Panc1 (cell line): ENCODE data around the gene RAP1GDS1. TPM values are rescaled to one million over a fixed set of nuclear protein-coding genes. Genes with fewer than 3 reads are reported as not detected.

ENCODE experiments used
- ATAC-seq: fragments of 200-7000 bp; cut with Tn5 transposase; 2 replicates; pipeline ENCODE4 v1.9.1; 2020; ENCODE audit warnings: mild to moderate bottlenecking, moderate library complexity
- BruUV-seq: library from RNA; stranded (reverse); fragments of 400-500 nt; replicated peaks from 2 replicates; lab custom pipeline; 2021; lab: Mats Ljungman, UMichigan
- CTCF ChIA-PET: fragments of 300-600 bp; sonication (Branson Sonifier 250); formaldehyde crosslinking; loops from one replicate; lab custom pipeline; 2022; ENCODE audit warnings: antibody characterized with exemption; lab: Charles Lee
- POLR2A ChIA-PET: fragments of 300-600 bp; sonication (Branson Sonifier 250); formaldehyde crosslinking; loops from one replicate; lab custom pipeline; 2022; ENCODE audit warnings: antibody characterized with exemption; lab: Charles Lee
- DNase-seq: peaks from one replicate; pipeline ENCODE4 v3.0.0-alpha.2; 2010; ENCODE audit warnings: low read depth, low spot score
- H3K27ac ChIP-seq: 2 replicates; pipeline ENCODE4 v1.5.1; 2011; ENCODE audit warnings: mild to moderate bottlenecking, low read length, inconsistent platforms
- H3K27me3 ChIP-seq: fragments of 200-500 bp; sonication (Bioruptor generic); 2 replicates; pipeline ENCODE4 v1.6.0; 2014; ENCODE audit warnings: low read length, inconsistent platforms; ENCODE audit not compliant: control insufficient read depth, insufficient read depth
- H3K36me3 ChIP-seq: fragments of 200-500 bp; sonication (Bioruptor generic); 2 replicates; pipeline ENCODE4 v1.5.1; 2014; ENCODE audit warnings: inconsistent platforms, mild to moderate bottlenecking, low read length, moderate library complexity; ENCODE audit not compliant: control insufficient read depth, insufficient read depth
- H3K4me1 ChIP-seq: 2 replicates; pipeline ENCODE4 v1.5.1; 2011; ENCODE audit warnings: inconsistent platforms, mild to moderate bottlenecking, low read length, moderate library complexity; ENCODE audit not compliant: control insufficient read depth, insufficient read depth
- H3K4me3 ChIP-seq, 2 experiments: 2 replicates each; pipeline ENCODE4 v1.5.1; 2011 to 2012; ENCODE audit warnings: low read depth in 2 of 2, low read length in 2 of 2, mild to moderate bottlenecking in 2 of 2, inconsistent platforms in 1 of 2, moderate library complexity in 1 of 2
- H3K9me3 ChIP-seq: fragments of 200-500 bp; sonication (Bioruptor generic); 2 replicates; pipeline ENCODE4 v1.5.1; 2014; ENCODE audit warnings: low read depth, mild to moderate bottlenecking, inconsistent platforms, low read length, moderate library complexity; ENCODE audit not compliant: control insufficient read depth, insufficient read depth
- POLR2AphosphoS5 ChIP-seq: IDR thresholded peaks from 2 replicates; pipeline ENCODE4 v1.6.1; 2012; ENCODE audit warnings: mild to moderate bottlenecking, low read depth, low read length, moderate library complexity
- SIN3A ChIP-seq: IDR thresholded peaks from 2 replicates; pipeline ENCODE4 v1.6.1; 2012; ENCODE audit warnings: low read depth, mild to moderate bottlenecking, low read length, moderate library complexity, borderline replicate concordance; ENCODE audit not compliant: insufficient read depth
- TCF7L2 ChIP-seq: IDR thresholded peaks from 2 replicates; pipeline ENCODE4 v1.6.1; 2011; ENCODE audit warnings: mild to moderate bottlenecking, low read depth, low read length, inconsistent platforms
- in situ Hi-C: cut with HindIII; loops from 2 replicates; pipeline ENCODE4 v1.10.0; 2016; ENCODE audit warnings: low sequenced_read_pairs, low pct_unique_long_range_greater_than_20kb
- intact Hi-C: fragments of 100-400 bp; cut with micrococcal nuclease; formaldehyde crosslinking; loops from one replicate; pipeline ENCODE4 v1.10.0; 2022; ENCODE audit not compliant: unreplicated experiment
- total RNA-seq: library from RNA; stranded (reverse); gene quantifications from one replicate; pipeline ENCODE4 v1.2.1, GENCODE V29; 2021; ENCODE audit not compliant: unreplicated experiment
- TF ChIP-seq, protein P1 (sequence below): fragments of 450-650 bp; IDR thresholded peaks from 2 replicates; pipeline ENCODE4 v1.5.1; 2017; ENCODE audit warnings: mild to moderate bottlenecking
- TF ChIP-seq, protein P2 (sequence below), 2 experiments: IDR thresholded peaks; 2 replicates each; pipeline ENCODE4 v1.6.1; 2011 to 2012; ENCODE audit warnings: low read depth in 2 of 2, control low read depth in 1 of 2, low read length in 1 of 2, mild to moderate bottlenecking in 1 of 2, moderate library complexity in 1 of 2; ENCODE audit not compliant: insufficient read depth in 1 of 2

The RAP1GDS1 gene
- total RNA-seq, 1 experiment from 2014 or later = 39.7 TPM

DNA sequence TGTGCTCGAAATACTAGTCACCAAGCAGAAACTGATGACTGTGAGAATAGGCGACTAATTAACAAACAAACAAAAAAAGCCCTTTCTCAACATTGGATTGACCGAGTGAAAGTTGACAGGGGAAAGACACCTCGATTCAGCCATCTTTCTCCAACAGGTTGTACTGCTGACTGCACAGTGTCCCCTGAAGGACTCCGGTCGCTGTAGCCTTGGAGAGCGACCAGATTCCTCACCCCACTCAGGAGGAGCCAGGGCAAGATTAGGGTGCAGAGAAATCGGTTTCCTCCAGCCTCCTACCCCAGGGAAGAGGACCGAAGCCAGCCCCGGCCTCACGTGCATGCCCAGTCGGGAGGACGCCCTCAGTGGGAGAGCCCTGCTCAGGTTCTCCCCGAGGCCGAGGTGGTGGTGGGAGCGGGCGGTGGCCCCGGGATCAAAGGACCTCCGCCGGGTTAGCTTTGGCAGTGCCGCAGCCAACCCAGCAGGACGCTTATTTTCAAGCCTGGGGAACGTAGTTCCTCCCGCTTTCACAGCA, 1.1 kb upstream of the RAP1GDS1 start:
- TF ChIP-seq TCF7L2 = peak; percentile 89
- TF ChIP-seq, protein P1, sequence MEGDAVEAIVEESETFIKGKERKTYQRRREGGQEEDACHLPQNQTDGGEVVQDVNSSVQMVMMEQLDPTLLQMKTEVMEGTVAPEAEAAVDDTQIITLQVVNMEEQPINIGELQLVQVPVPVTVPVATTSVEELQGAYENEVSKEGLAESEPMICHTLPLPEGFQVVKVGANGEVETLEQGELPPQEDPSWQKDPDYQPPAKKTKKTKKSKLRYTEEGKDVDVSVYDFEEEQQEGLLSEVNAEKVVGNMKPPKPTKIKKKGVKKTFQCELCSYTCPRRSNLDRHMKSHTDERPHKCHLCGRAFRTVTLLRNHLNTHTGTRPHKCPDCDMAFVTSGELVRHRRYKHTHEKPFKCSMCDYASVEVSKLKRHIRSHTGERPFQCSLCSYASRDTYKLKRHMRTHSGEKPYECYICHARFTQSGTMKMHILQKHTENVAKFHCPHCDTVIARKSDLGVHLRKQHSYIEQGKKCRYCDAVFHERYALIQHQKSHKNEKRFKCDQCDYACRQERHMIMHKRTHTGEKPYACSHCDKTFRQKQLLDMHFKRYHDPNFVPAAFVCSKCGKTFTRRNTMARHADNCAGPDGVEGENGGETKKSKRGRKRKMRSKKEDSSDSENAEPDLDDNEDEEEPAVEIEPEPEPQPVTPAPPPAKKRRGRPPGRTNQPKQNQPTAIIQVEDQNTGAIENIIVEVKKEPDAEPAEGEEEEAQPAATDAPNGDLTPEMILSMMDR = no peak
- POLR2A ChIA-PET = no interaction called here
- peaks cover 8% of the 10 kb centered on the region; the same call in 1 of the 2 replicates for H3K4me1 ChIP-seq
- intact Hi-C loops (no loop called here), in situ Hi-C loops (no loop called here)
- no peak for DNase-seq
- peak; percentile 20 for ATAC-seq
- H3K4me3 ChIP-seq = peak overlapping the region; percentile 62 to 74
- H3K9me3 ChIP-seq = no peaks in the 10 kb centered on the region
- H3K27me3 ChIP-seq = no peaks in the 10 kb centered on the region
- CTCF ChIA-PET = interaction anchor here (0.6 kb wide), 1 partner anchor 18 kb away, joined by 3 read pairs; no protein-coding TSS in a partner anchor
- no TSS peak for BruUV-seq
- no peaks in the 10 kb centered on the region for H3K36me3 ChIP-seq
- H3K27ac ChIP-seq = peak overlapping the region; percentile 89

DNA sequence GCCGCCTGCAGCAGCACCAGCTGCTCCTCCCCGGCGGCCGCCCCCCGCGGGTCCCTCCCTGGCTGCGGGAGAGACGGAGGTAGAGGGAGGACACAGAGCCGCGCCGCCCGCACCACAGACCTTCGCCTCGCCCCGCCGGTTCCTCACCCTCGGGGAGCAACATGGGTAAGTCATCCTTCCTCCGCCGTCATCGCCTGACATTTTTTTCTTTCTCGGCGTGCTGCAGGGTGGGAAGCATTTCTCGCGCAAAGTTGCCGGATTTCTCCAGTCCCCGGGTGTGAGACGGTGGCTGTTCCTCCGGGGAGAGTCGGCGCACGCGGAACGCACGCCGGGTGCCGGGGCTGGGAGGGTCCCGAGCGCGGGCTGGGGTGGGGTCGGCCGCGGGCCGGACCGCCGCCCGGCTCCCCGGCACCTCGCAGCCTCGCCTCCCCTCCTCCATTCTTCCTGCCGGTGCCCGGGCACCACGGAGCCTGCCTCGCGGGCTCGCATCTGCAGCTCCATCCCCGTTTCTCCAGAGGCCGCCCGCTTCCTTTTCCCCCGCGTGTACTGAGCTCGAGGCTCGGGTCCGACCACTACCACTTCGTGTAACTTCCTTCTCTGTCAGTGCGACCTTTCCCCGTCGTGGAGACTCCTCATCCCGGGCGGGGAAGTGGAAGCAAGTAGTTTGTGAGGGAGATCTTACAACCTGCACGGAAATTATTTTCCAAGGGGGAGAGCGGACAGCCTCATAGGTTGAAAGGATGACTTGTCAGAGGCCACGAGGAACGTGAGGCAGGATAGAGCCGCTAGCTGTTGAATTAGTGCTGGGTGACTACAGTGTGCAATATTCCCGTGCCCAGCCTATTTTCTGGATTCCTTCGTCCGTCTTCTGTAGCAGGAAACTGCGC, 464 bp downstream of the RAP1GDS1 start:
- ATAC-seq = peak; percentile 27
- TF ChIP-seq SIN3A (no peak), POLR2AphosphoS5 (peak; percentile 28; the same call in 1 of the 2 replicates)
- Histone ChIP-seq H3K4me1 (peaks cover 8% of the 10 kb centered on the region; the same call in 1 of the 2 replicates), H3K9me3 (no peaks in the 10 kb centered on the region), H3K27ac (peak overlapping the region; percentile 83), H3K4me3 (peak overlapping the region; percentile 72 to 93), H3K27me3 (no peaks in the 10 kb centered on the region), H3K36me3 (no peaks in the 10 kb centered on the region)
- no peak for DNase-seq
- ChIA-PET CTCF (no interaction called here), POLR2A (interaction anchor here (1.7 kb wide), 1 partner anchor 9 kb away, joined by 6 read pairs; no protein-coding TSS in a partner anchor)
- in situ Hi-C loops (no loop called here), intact Hi-C loops (no loop called here)
- no TSS peak for BruUV-seq

DNA sequence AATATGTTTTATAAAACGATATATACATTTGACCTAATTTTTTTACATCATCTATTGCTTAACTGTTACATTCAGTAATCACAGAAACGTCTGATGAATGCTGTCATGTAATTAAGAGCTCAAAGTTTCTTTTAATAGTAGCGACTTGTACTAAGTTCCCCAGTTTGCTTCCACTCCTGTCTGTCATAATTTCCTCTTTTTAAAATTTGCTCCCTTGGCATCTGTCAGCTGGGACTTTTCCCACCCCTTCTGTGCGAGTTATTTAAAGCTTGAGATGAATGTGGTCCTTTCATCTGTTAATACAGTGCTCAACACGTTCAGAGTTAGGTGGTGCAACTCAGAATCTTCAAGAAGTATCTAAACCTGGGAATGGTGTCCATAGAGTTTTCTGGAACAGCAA, 1.2 kb downstream of the RAP1GDS1 start:
- no peaks in the 10 kb centered on the region for H3K9me3 ChIP-seq
- H3K4me1 ChIP-seq = peaks cover 8% of the 10 kb centered on the region; the same call in 1 of the 2 replicates
- no peak for ATAC-seq
- BruUV-seq = TSS peak; percentile 61
- H3K36me3 ChIP-seq = no peaks in the 10 kb centered on the region
- no peaks in the 10 kb centered on the region for H3K27me3 ChIP-seq
- TF ChIP-seq, protein P2, sequence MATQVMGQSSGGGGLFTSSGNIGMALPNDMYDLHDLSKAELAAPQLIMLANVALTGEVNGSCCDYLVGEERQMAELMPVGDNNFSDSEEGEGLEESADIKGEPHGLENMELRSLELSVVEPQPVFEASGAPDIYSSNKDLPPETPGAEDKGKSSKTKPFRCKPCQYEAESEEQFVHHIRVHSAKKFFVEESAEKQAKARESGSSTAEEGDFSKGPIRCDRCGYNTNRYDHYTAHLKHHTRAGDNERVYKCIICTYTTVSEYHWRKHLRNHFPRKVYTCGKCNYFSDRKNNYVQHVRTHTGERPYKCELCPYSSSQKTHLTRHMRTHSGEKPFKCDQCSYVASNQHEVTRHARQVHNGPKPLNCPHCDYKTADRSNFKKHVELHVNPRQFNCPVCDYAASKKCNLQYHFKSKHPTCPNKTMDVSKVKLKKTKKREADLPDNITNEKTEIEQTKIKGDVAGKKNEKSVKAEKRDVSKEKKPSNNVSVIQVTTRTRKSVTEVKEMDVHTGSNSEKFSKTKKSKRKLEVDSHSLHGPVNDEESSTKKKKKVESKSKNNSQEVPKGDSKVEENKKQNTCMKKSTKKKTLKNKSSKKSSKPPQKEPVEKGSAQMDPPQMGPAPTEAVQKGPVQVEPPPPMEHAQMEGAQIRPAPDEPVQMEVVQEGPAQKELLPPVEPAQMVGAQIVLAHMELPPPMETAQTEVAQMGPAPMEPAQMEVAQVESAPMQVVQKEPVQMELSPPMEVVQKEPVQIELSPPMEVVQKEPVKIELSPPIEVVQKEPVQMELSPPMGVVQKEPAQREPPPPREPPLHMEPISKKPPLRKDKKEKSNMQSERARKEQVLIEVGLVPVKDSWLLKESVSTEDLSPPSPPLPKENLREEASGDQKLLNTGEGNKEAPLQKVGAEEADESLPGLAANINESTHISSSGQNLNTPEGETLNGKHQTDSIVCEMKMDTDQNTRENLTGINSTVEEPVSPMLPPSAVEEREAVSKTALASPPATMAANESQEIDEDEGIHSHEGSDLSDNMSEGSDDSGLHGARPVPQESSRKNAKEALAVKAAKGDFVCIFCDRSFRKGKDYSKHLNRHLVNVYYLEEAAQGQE (IDR thresholded peaks at IDR 0.05; ENCODE audit: insufficient read depth in 1 of 2, low read depth in 2 of 2, low read length in 1 of 2) = no peak
- TF ChIP-seq, protein P1 = no peak
- TF ChIP-seq TCF7L2 = no peak
- TF ChIP-seq SIN3A = no peak
- TF ChIP-seq POLR2AphosphoS5 = no peak
- ChIA-PET POLR2A (interaction anchor here (1.7 kb wide), 1 partner anchor 8 kb away, joined by 6 read pairs; no protein-coding TSS in a partner anchor), CTCF (no interaction called here)
- no peak for DNase-seq
- H3K27ac ChIP-seq = peak overlapping the region; percentile 83
- peak overlapping the region; percentile 72 to 93 for H3K4me3 ChIP-seq
- intact Hi-C loops = no loop called here
- in situ Hi-C loops = no loop called here
